Activated T-cell treated with anti-CD3 and anti-CD28 coated beads for 1 hour (primary cell): ENCODE measurements around the gene KIAA0753.
"Not testable (repeated sequence)": the region's sequence is repeated elsewhere in the genome, so short reads cannot be mapped to it uniquely, and the experiment has no call there.

Experiments used
- DNase-seq: peaks from one replicate; pipeline ENCODE4 v3.0.0-alpha.2; 2020; ENCODE audit warnings: low read depth

KIAA0753 gene

GRCh38 chr17:6596941-6597340 is 43.6 kb downstream of the KIAA0753 start:
- DNase-seq: no peak

- no peak for DNase-seq
Observed at GRCh38 chr17:6596511-6596910, 44.0 kb downstream of the KIAA0753 start.

GRCh38 chr17:6596081-6596480 is 44.4 kb downstream of the KIAA0753 start:
- no peak for DNase-seq

GRCh38 chr17:6593371-6593770 is 47.1 kb downstream of the KIAA0753 start:
- not testable (repeated sequence) for DNase-seq

- no peak for DNase-seq
Observed at GRCh38 chr17:6592173-6592572, 48.3 kb downstream of the KIAA0753 start.

- no peak for DNase-seq
Observed at GRCh38 chr17:6591599-6592158, 48.8 kb downstream of the KIAA0753 start.

- DNase-seq: no peak
Observed at GRCh38 chr17:6589266-6589946, 51.1 kb downstream of the KIAA0753 start.

GRCh38 chr17:6588165-6588564 is 52.3 kb downstream of the KIAA0753 start:
- no peak for DNase-seq

GRCh38 chr17:6587310-6587709 is 53.2 kb downstream of the KIAA0753 start:
- DNase-seq: no peak

- no peak for DNase-seq
Observed at GRCh38 chr17:6583411-6583810, 57.1 kb downstream of the KIAA0753 start.

GRCh38 chr17:6580625-6581024 is 59.9 kb downstream of the KIAA0753 start:
- no peak for DNase-seq

GRCh38 chr17:6578491-6578890 is 62.0 kb downstream of the KIAA0753 start:
- DNase-seq: no peak

- DNase-seq: no peak
Observed at GRCh38 chr17:6577686-6578263, 62.7 kb downstream of the KIAA0753 start.

GRCh38 chr17:6576038-6576785 is 64.3 kb downstream of the KIAA0753 start:
- no peak for DNase-seq

GRCh38 chr17:6575596-6575988 is 64.9 kb downstream of the KIAA0753 start:
- DNase-seq: no peak

- no peak for DNase-seq
Observed at GRCh38 chr17:6574687-6575595, 65.6 kb downstream of the KIAA0753 start.

GRCh38 chr17:6573982-6574686 is 66.4 kb downstream of the KIAA0753 start:
- no peak for DNase-seq

GRCh38 chr17:6573495-6573894 is 67.0 kb downstream of the KIAA0753 start:
- DNase-seq: not testable (repeated sequence)

- no peak for DNase-seq
Observed at GRCh38 chr17:6572972-6573370, 67.5 kb downstream of the KIAA0753 start.

- DNase-seq: no peak
Observed at GRCh38 chr17:6571452-6571781, 69.1 kb downstream of the KIAA0753 start.

GRCh38 chr17:6570731-6571451 is 69.6 kb downstream of the KIAA0753 start:
- no peak for DNase-seq
